Parathyroid adenoma (tissue), 2 donors: ENCODE data around the gene RPS3.

ENCODE experiments used
- H2AFZ ChIP-seq: fragments of 300-600 bp; sonication (generic); one replicate; pipeline ENCODE4 v1.7.0; 2017; ENCODE audit warnings: antibody characterized with exemption, mild to moderate bottlenecking
- H3K27ac ChIP-seq: fragments of 300-600 bp; sonication (generic); one replicate; pipeline ENCODE4 v1.7.0; 2017
- H3K27me3 ChIP-seq: fragments of 300-600 bp; sonication (generic); one replicate; pipeline ENCODE4 v1.7.0; 2017; ENCODE audit warnings: low read length; ENCODE audit not compliant: control insufficient read depth, insufficient read depth
- H3K36me3 ChIP-seq: fragments of 300-600 bp; sonication (generic); one replicate; pipeline ENCODE4 v1.7.0; 2017; ENCODE audit warnings: low read length; ENCODE audit not compliant: control insufficient read depth, insufficient read depth
- H3K4me1 ChIP-seq: fragments of 300-600 bp; sonication (generic); one replicate; pipeline ENCODE4 v1.7.0; 2017; ENCODE audit warnings: control low read depth
- H3K4me2 ChIP-seq: fragments of 300-600 bp; sonication (generic); one replicate; pipeline ENCODE4 v1.7.0; 2017; ENCODE audit warnings: low read length
- H3K4me3 ChIP-seq: fragments of 300-600 bp; sonication (generic); one replicate; pipeline ENCODE4 v1.7.0; 2017; ENCODE audit warnings: low read depth, low read length
- H3K79me2 ChIP-seq: fragments of 300-600 bp; sonication (generic); one replicate; pipeline ENCODE4 v1.7.0; 2017; ENCODE audit warnings: control low read depth
- H3K9ac ChIP-seq: fragments of 300-600 bp; sonication (generic); one replicate; pipeline ENCODE4 v1.7.0; 2017; ENCODE audit warnings: mild to moderate bottlenecking
- H3K9me3 ChIP-seq: fragments of 300-600 bp; sonication (generic); one replicate; pipeline ENCODE4 v1.7.0; 2017; ENCODE audit warnings: low read length; ENCODE audit not compliant: control insufficient read depth
- CTCF ChIP-seq: fragments of 300-600 bp; sonication (generic); IDR thresholded peaks from one replicate; pipeline ENCODE4 v1.7.0; 2017; ENCODE audit warnings: antibody characterized with exemption, mild to moderate bottlenecking
- donor health status: primary hyperparathyroidism.

The RPS3 gene

GRCh38 chr11:75437966-75438659 is 38.8 kb downstream of the RPS3 start:
- TF ChIP-seq CTCF, result no peak
- H3K9me3 ChIP-seq, result no peaks in the 10 kb centered on the region
- no peak overlapping the region for H3K4me3 ChIP-seq
- no peaks in the 10 kb centered on the region for H3K27me3 ChIP-seq
- no peaks in the 10 kb centered on the region for H3K79me2 ChIP-seq
- no peak overlapping the region for H3K4me2 ChIP-seq
- no peak overlapping the region for H3K9ac ChIP-seq
- H3K36me3 ChIP-seq, result no peaks in the 10 kb centered on the region
- no peak overlapping the region for H2AFZ ChIP-seq
- no peak overlapping the region for H3K27ac ChIP-seq
- H3K4me1 ChIP-seq, result no peaks in the 10 kb centered on the region

- no peaks in the 10 kb centered on the region for H3K9me3 ChIP-seq
- H3K36me3 ChIP-seq, result no peaks in the 10 kb centered on the region
- no peak overlapping the region for H3K9ac ChIP-seq
- H3K79me2 ChIP-seq, result no peaks in the 10 kb centered on the region
- H2AFZ ChIP-seq, result no peak overlapping the region
- H3K4me1 ChIP-seq, result no peaks in the 10 kb centered on the region
- no peaks in the 10 kb centered on the region for H3K27me3 ChIP-seq
- no peak overlapping the region for H3K27ac ChIP-seq
- H3K4me2 ChIP-seq, result no peak overlapping the region
- no peak overlapping the region for H3K4me3 ChIP-seq
- no peak for TF ChIP-seq CTCF
Measured at GRCh38 chr11:75439026-75439425, 39.7 kb downstream of the RPS3 start.

- Histone ChIP-seq H3K36me3 (no peaks in the 10 kb centered on the region), H3K27me3 (no peaks in the 10 kb centered on the region), H3K9me3 (no peaks in the 10 kb centered on the region), H3K4me1 (no peaks in the 10 kb centered on the region), H3K4me2 (no peak overlapping the region), H3K79me2 (no peaks in the 10 kb centered on the region), H2AFZ (no peak overlapping the region), H3K27ac (no peak overlapping the region), H3K4me3 (no peak overlapping the region), H3K9ac (no peak overlapping the region)
- TF ChIP-seq CTCF, result no peak
Measured at GRCh38 chr11:75439495-75440120, 40.3 kb downstream of the RPS3 start.

- TF ChIP-seq CTCF, result no peak
- H2AFZ ChIP-seq, result no peak overlapping the region
- no peak overlapping the region for H3K9ac ChIP-seq
- no peak overlapping the region for H3K4me2 ChIP-seq
- no peak overlapping the region for H3K27ac ChIP-seq
- H3K79me2 ChIP-seq, result no peaks in the 10 kb centered on the region
- H3K27me3 ChIP-seq, result no peaks in the 10 kb centered on the region
- H3K4me1 ChIP-seq, result no peaks in the 10 kb centered on the region
- no peaks in the 10 kb centered on the region for H3K9me3 ChIP-seq
- no peaks in the 10 kb centered on the region for H3K36me3 ChIP-seq
- H3K4me3 ChIP-seq, result no peak overlapping the region
Measured at GRCh38 chr11:75440960-75441803, 41.9 kb downstream of the RPS3 start.
